Uterus (tissue), 4 donors: ENCODE results near the gene FUT2. TPM values are rescaled to one million over a fixed set of nuclear protein-coding genes. Genes with fewer than 3 reads are reported as not detected.
A peak's percentile ranks its signal among the peaks of the same experiment; 100 is the strongest.

Experiments
- DNase-seq, 2 donors: peaks; one replicate each; pipeline ENCODE4 v3.0.0-alpha.2; 2019 to 2020
- H3K27ac ChIP-seq, 2 donors: fragments of 200-600 bp; sonication (generic); 1 replicate in 1 of 2; 2 replicates in 1 of 2; pipeline ENCODE4 v1.5.1; 2016 to 2018
- H3K27me3 ChIP-seq, 2 donors: fragments of 200-600 bp; sonication (generic); one replicate each; pipeline ENCODE4 v1.5.1; 2018 to 2019; ENCODE audit warnings: control low read depth in 1 of 2
- H3K36me3 ChIP-seq, 2 donors: fragments of 200-600 bp; sonication (generic); one replicate each; pipeline ENCODE4 v1.5.1; 2019; ENCODE audit warnings: control low read depth in 1 of 2
- H3K4me1 ChIP-seq, 2 donors: fragments of 200-600 bp; sonication (generic); one replicate each; pipeline ENCODE4 v1.5.1; 2018 to 2019; ENCODE audit warnings: control low read depth in 1 of 2
- H3K4me3 ChIP-seq, 2 donors: fragments of 200-600 bp; sonication (generic); 1 replicate in 1 of 2; 2 replicates in 1 of 2; pipeline ENCODE4 v1.5.1; 2018 to 2019; ENCODE audit warnings: mild to moderate bottlenecking in 1 of 2
- H3K9me3 ChIP-seq, 2 donors: fragments of 200-600 bp; sonication (generic); one replicate each; pipeline ENCODE4 v1.5.1; 2019; ENCODE audit warnings: control low read depth in 1 of 2
- CTCF ChIP-seq, 4 experiments: fragments of 200-600 bp in 2 of 4; fragments of 450-650 bp in 2 of 4; sonication (generic) in 2 of 4; IDR thresholded peaks; one replicate each; pipeline ENCODE4 v1.5.1; 2016 to 2019; ENCODE audit warnings: antibody characterized with exemption in 4 of 4, mild to moderate bottlenecking in 2 of 4, moderate library complexity in 1 of 4
- POLR2A ChIP-seq, 2 donors: fragments of 450-650 bp; IDR thresholded peaks; one replicate each; pipeline ENCODE4 v1.6.1; 2016; ENCODE audit warnings: antibody characterized with exemption in 2 of 2, mild to moderate bottlenecking in 1 of 2, moderate library complexity in 1 of 2
- intact Hi-C: fragments of 100-400 bp; cut with DNase I; formaldehyde crosslinking; loops from one replicate; pipeline ENCODE4 v1.15.1; 2023; ENCODE audit warnings: low total_unique reads
- total RNA-seq, 4 donors: library from RNA; depleted of rRNA in 3 of 4; stranded (reverse); fragments of >200 nt in 3 of 4; gene quantifications; one replicate each; pipeline versions ENCODE4 v1.1.0 to v1.2.4, GENCODE V29; 2014 to 2023
- donor health status: DM: yes; HTN: yes; CAD: no.

The FUT2 gene
- total RNA-seq, 4 donors from 2014 or later: 1.0 TPM; not detected in 3

DNA sequence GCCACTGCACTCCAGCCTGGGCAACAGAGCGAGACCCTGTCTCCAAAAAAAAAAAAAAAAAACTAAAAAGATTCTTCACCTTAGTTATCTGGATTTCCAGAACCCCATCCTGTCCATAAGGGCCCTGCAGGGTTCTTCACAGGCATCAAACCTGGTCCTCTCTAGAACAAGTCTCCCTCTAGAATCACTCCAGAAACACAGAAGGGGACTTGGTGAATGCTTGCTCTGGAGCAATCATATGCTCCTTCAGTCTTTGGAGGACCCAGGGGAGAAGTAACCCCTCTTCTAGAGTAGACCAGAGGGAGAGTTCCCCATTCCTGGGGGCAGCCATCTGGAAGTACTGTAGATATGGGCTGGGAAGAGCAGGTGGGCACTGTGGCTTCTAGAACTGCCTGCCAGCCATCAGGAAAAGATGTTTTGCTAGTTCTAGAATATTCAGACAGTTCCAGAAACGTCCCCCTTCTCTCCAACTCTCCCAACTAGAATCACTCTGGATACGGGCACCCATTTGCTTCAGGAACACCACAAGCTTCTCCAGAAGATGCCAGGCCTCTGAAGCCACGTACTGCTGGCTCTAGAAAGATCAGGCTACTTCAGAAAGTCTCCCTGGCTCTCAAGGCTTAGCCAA lies 53.9 kb downstream of the FUT2 start:
- Histone ChIP-seq H3K36me3 (no peaks in the 10 kb centered on the region), H3K9me3 (no peaks in the 10 kb centered on the region), H3K27me3 (no peaks in the 10 kb centered on the region), H3K4me3 (no peak overlapping the region), H3K4me1 (no peaks in the 10 kb centered on the region), H3K27ac (no peak overlapping the region)
- no peak for TF ChIP-seq CTCF (IDR thresholded peaks at IDR 0.05)
- TF ChIP-seq POLR2A (IDR thresholded peaks at IDR 0.05): no peak
- DNase-seq: no peak
- intact Hi-C loops: no loop called here

GRCh38 chr19:48750351-48750750 lies 54.6 kb downstream of the FUT2 start:
- Histone ChIP-seq H3K9me3 (no peaks in the 10 kb centered on the region), H3K4me1 (no peaks in the 10 kb centered on the region), H3K4me3 (no peak overlapping the region), H3K27ac (no peak overlapping the region), H3K36me3 (no peaks in the 10 kb centered on the region), H3K27me3 (no peaks in the 10 kb centered on the region)
- intact Hi-C loops: no loop called here
- no peak for DNase-seq
- TF ChIP-seq CTCF (IDR thresholded peaks at IDR 0.05): no peak
- no peak for TF ChIP-seq POLR2A (IDR thresholded peaks at IDR 0.05)

DNA sequence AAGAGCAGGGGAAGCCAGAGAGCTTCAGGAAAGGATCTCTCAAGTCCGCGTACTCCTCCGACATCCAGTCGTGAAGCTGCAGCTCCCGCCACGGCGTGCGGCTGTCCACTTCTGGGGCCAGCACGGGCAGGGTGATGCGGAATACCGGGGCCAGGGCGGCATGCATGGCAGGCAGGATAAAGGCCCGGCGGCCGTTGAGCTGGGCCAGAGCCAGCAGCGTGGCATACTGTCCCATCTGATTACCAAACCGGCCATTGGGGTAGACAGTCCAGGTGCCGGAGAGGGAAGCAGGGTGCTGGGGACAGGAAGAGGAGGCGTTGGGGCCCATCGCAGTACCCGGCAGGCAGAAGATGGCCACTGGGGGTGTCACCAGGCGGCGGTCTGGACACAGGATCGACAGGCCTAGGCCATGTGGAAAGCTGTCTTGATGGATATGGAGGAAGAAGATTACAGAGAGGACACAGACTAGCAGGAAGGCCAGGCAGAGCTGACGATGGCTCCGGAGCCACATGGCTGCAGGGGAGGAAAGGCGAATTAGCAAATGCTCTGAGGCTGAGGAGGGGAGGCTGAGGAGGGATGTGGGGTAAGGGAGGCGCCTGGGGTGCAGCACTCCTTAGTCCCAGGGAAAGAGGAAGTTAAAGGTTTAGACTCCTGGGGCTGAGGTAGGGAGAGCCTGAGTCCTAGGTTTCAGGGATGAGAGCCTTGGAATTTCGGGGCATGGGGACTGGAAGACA lies 55.2 kb downstream of the FUT2 start:
- no peaks in the 10 kb centered on the region for H3K27me3 ChIP-seq
- no peak overlapping the region for H3K27ac ChIP-seq
- H3K4me3 ChIP-seq: no peak overlapping the region
- no peak for TF ChIP-seq CTCF (IDR thresholded peaks at IDR 0.05)
- no peaks in the 10 kb centered on the region for H3K4me1 ChIP-seq
- no peaks in the 10 kb centered on the region for H3K9me3 ChIP-seq
- DNase-seq: no peak
- H3K36me3 ChIP-seq: no peaks in the 10 kb centered on the region
- intact Hi-C loops: no loop called here

- no peaks in the 10 kb centered on the region for H3K9me3 ChIP-seq
- intact Hi-C loops: no loop called here
- no peak for DNase-seq
- peak overlapping the region in 1 of 2 donors; percentile 1 for H3K27ac ChIP-seq
- H3K36me3 ChIP-seq: no peaks in the 10 kb centered on the region
- no peaks in the 10 kb centered on the region for H3K4me1 ChIP-seq
- H3K27me3 ChIP-seq: no peaks in the 10 kb centered on the region
- H3K4me3 ChIP-seq: peak overlapping the region; percentile 10 to 14
- no peak for TF ChIP-seq POLR2A (IDR thresholded peaks at IDR 0.05)
- TF ChIP-seq CTCF (IDR thresholded peaks at IDR 0.05): no peak
Observed at GRCh38 chr19:48751845-48752495, 56.2 kb downstream of the FUT2 start.
